GM12891 (cell line): Measurements from ENCODE around the gene TUBGCP4.

Experiments
- PAX5 ChIP-seq: IDR thresholded peaks from 2 replicates; pipeline ENCODE4 v1.6.1; 2011; ENCODE audit warnings: low read length, moderate library complexity, mild to moderate bottlenecking; ENCODE audit not compliant: insufficient read depth, severe bottlenecking
- POLR2A ChIP-seq: IDR thresholded peaks from 2 replicates; pipeline ENCODE4 v1.6.1; 2011; ENCODE audit warnings: low read depth, low read length, control low read depth
- POLR2AphosphoS5 ChIP-seq: IDR thresholded peaks from 2 replicates; pipeline ENCODE4 v1.6.1; 2011; ENCODE audit warnings: low read depth, low read length, control low read depth
- SPI1 ChIP-seq: IDR thresholded peaks from 2 replicates; pipeline ENCODE4 v1.6.1; 2011; ENCODE audit warnings: low read depth, low read length, control low read depth
- TAF1 ChIP-seq: IDR thresholded peaks from 2 replicates; pipeline ENCODE4 v1.6.1; 2011; ENCODE audit warnings: low read depth, low read length, control low read depth

GRCh38 chr15:43406808-43407207, 35.9 kb downstream of the TUBGCP4 start:
- TF ChIP-seq TAF1 (no peak), POLR2AphosphoS5 (no peak), POLR2A (no peak), SPI1 (no peak), PAX5 (no peak)
